OCI-LY7 (cell line): ENCODE results near the gene IGF1. TPM values are rescaled to one million over a fixed set of nuclear protein-coding genes. Genes with fewer than 3 reads are reported as not detected.
"Not testable (repeated sequence)": the region's sequence is repeated elsewhere in the genome, so short reads cannot be mapped to it uniquely, and the experiment has no call there.

ENCODE experiments used
- BruUV-seq: library from RNA; stranded (reverse); fragments of 400-500 nt; replicated peaks from 2 replicates; lab custom pipeline; 2021; lab: Mats Ljungman, UMichigan
- CTCF ChIA-PET: fragments of 300-600 bp; sonication (Branson Sonifier 250); formaldehyde crosslinking; loops from one replicate; lab custom pipeline; 2022; ENCODE audit warnings: antibody characterized with exemption; ENCODE audit not compliant: unreplicated experiment; lab: Charles Lee
- POLR2A ChIA-PET: fragments of 300-600 bp; sonication (Branson Sonifier 250); formaldehyde crosslinking; loops from one replicate; lab custom pipeline; 2022; ENCODE audit warnings: antibody characterized with exemption; lab: Charles Lee
- DNase-seq: peaks from one replicate; pipeline ENCODE4 v3.0.0-alpha.2; 2015; ENCODE audit warnings: low spot score
- H2AFZ ChIP-seq: fragments of 200-600 bp; sonication (generic), shearing (Covaris generic); 2 replicates; pipeline ENCODE4 v1.6.1; 2014; ENCODE audit warnings: mild to moderate bottlenecking, antibody characterized with exemption, low read length, moderate library complexity
- H3K27ac ChIP-seq: fragments of 200-600 bp; sonication (generic); 2 replicates; pipeline ENCODE4 v1.5.1; 2014; ENCODE audit warnings: mixed run types, low read depth, mild to moderate bottlenecking, moderate library complexity, low read length, inconsistent platforms; ENCODE audit not compliant: poor library complexity, severe bottlenecking
- H3K36me3 ChIP-seq: fragments of 200-600 bp; sonication (generic); 2 replicates; pipeline ENCODE4 v1.6.1; 2014; ENCODE audit warnings: mild to moderate bottlenecking, antibody characterized with exemption, low read length, moderate library complexity, mixed read lengths; ENCODE audit not compliant: insufficient read depth
- H3K4me1 ChIP-seq: fragments of 200-600 bp; sonication (generic); 2 replicates; pipeline ENCODE4 v1.5.1; 2014; ENCODE audit warnings: mild to moderate bottlenecking, low read length; ENCODE audit not compliant: insufficient read depth, poor library complexity, severe bottlenecking
- H3K4me2 ChIP-seq: fragments of 200-600 bp; sonication (generic); 2 replicates; pipeline ENCODE4 v1.6.1; 2014; ENCODE audit warnings: mild to moderate bottlenecking, low read length
- H3K4me3 ChIP-seq: fragments of 200-600 bp; sonication (generic); 2 replicates; pipeline ENCODE4 v1.5.1; 2014; ENCODE audit warnings: mild to moderate bottlenecking, low read depth, low read length; ENCODE audit not compliant: poor library complexity, severe bottlenecking
- H3K79me2 ChIP-seq: fragments of 200-600 bp; sonication (generic); 2 replicates; pipeline ENCODE4 v1.6.1; 2016; ENCODE audit warnings: low read depth, mild to moderate bottlenecking, low read length, moderate library complexity, mixed read lengths; ENCODE audit not compliant: insufficient read depth
- H3K9me2 ChIP-seq: fragments of 200-600 bp; sonication (generic); 2 replicates; pipeline ENCODE4 v1.6.1; 2016; ENCODE audit warnings: mild to moderate bottlenecking, low read length, mixed read lengths; ENCODE audit not compliant: insufficient read depth
- H3K9me3 ChIP-seq: fragments of 200-600 bp; sonication (generic); 2 replicates; pipeline ENCODE4 v1.6.1; 2014; ENCODE audit warnings: mild to moderate bottlenecking, mixed run types, low read length, mixed read lengths
- H4K20me1 ChIP-seq: fragments of 200-600 bp; sonication (generic); 2 replicates; pipeline ENCODE4 v1.6.1; 2014; ENCODE audit warnings: mild to moderate bottlenecking, antibody characterized with exemption, low read length, moderate library complexity, mixed read lengths; ENCODE audit not compliant: insufficient read depth
- EZH2phosphoT487 ChIP-seq: fragments of 200-600 bp; sonication (generic); IDR thresholded peaks from 2 replicates; pipeline ENCODE4 v1.6.1; 2018; ENCODE audit warnings: low read depth, borderline replicate concordance, mild to moderate bottlenecking, mixed run types, antibody characterized with exemption, low read length, moderate library complexity, mixed read lengths
- intact Hi-C: fragments of 100-400 bp; cut with micrococcal nuclease; formaldehyde crosslinking; loops from one replicate; pipeline ENCODE4 v1.10.0; 2022; ENCODE audit not compliant: unreplicated experiment
- total RNA-seq, 2 experiments: library from RNA; depleted of rRNA in 1 of 2; stranded (reverse); fragments of >200 nt in 1 of 2; shearing (Covaris generic) in 1 of 2; gene quantifications; 2 replicates each; pipeline ENCODE4 v1.2.3, GENCODE V29; 2014 to 2022
- TF ChIP-seq, protein P1 (sequence below): fragments of 200-600 bp; sonication (generic); conservative IDR thresholded peaks from 2 replicates; pipeline ENCODE4 v1.5.1; 2014; ENCODE audit warnings: mild to moderate bottlenecking, antibody characterized with exemption, low read length, moderate library complexity, mixed read lengths

IGF1 gene
- total RNA-seq, 2 experiments from 2014 or later: not detected

DNA sequence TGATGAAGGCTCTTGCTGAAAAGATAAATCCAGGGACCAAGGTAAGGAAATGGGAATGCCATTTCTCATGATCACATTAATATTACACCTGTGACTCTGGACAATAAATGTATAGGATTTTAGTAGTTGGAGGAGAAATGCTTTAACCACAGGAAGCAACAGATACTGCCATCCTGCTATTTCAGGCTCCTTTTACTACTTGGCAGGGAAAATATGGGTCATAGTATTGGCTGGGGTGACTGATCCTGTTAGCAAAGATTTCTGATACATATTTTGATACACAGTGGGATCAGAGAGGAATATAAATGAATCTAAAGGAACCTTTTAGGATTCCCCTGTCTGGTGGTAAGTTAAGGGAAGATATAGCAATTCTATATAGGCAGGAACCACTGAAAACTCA is 115.0 kb downstream of the IGF1 start:
- Histone ChIP-seq H3K4me1 (no peaks in the 10 kb centered on the region), H3K9me3 (no peaks in the 10 kb centered on the region), H2AFZ (no peak overlapping the region), H4K20me1 (no peaks in the 10 kb centered on the region), H3K79me2 (no peaks in the 10 kb centered on the region), H3K4me2 (no peak overlapping the region), H3K9me2 (no peaks in the 10 kb centered on the region), H3K27ac (no peak overlapping the region), H3K36me3 (no peaks in the 10 kb centered on the region), H3K4me3 (no peak overlapping the region)
- no peak for DNase-seq
- no TSS peak for BruUV-seq
- POLR2A ChIA-PET: no interaction called here
- CTCF ChIA-PET: no interaction called here
- intact Hi-C loops: no loop called here
- TF ChIP-seq, protein P1, sequence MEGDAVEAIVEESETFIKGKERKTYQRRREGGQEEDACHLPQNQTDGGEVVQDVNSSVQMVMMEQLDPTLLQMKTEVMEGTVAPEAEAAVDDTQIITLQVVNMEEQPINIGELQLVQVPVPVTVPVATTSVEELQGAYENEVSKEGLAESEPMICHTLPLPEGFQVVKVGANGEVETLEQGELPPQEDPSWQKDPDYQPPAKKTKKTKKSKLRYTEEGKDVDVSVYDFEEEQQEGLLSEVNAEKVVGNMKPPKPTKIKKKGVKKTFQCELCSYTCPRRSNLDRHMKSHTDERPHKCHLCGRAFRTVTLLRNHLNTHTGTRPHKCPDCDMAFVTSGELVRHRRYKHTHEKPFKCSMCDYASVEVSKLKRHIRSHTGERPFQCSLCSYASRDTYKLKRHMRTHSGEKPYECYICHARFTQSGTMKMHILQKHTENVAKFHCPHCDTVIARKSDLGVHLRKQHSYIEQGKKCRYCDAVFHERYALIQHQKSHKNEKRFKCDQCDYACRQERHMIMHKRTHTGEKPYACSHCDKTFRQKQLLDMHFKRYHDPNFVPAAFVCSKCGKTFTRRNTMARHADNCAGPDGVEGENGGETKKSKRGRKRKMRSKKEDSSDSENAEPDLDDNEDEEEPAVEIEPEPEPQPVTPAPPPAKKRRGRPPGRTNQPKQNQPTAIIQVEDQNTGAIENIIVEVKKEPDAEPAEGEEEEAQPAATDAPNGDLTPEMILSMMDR: no peak
- no peak for TF ChIP-seq EZH2phosphoT487

DNA sequence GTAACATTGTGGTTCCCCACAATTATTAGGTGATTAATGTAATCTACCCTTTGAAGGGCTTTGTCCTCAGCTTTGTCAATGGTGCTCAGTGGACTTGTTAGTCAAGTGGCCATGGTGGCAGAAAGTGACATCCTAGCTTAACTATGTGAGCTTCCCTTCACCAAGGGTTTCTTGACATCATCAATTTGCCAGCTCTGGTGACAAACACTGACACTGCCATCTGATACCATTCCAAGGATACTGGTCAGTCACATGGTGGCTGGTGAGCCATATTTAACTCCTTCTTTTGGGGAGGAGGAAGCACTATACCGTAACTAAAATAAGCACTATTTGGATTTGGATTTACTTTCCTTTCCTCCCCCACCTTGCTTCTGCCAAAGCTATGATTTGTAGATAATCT is 115.7 kb downstream of the IGF1 start:
- BruUV-seq: no TSS peak
- ChIA-PET CTCF (no interaction called here), POLR2A (no interaction called here)

DNA sequence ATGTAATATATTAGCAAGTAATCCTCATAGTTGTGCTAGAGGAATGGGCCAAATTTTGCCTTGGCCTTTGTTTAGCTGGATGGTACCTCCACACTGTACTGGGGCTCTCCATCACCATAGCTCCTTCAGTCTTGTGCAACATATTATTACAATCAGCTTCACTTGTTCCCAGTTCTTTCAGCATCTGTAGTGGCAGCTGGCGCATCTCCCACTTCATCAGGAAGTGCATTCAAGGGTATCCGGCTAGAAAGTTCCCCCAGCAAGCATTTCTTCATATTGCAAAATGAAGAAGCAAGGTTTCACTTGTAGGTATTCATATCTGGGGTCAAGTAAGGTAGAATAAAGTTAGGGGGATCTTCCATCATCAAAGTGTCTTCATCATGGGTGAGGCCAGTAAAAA is 123.7 kb downstream of the IGF1 start:
- H2AFZ ChIP-seq: no peak overlapping the region
- peak; percentile 13 for DNase-seq
- ChIA-PET CTCF (no interaction called here), POLR2A (no interaction called here)
- no peaks in the 10 kb centered on the region for H3K4me1 ChIP-seq
- H3K4me3 ChIP-seq: no peak overlapping the region
- no peaks in the 10 kb centered on the region for H4K20me1 ChIP-seq
- intact Hi-C loops: no loop called here
- H3K36me3 ChIP-seq: no peaks in the 10 kb centered on the region
- H3K4me2 ChIP-seq: no peak overlapping the region
- TF ChIP-seq EZH2phosphoT487: no peak
- TF ChIP-seq, protein P1: no peak
- H3K9me2 ChIP-seq: no peaks in the 10 kb centered on the region
- H3K27ac ChIP-seq: no peak overlapping the region
- H3K79me2 ChIP-seq: no peaks in the 10 kb centered on the region
- no peaks in the 10 kb centered on the region for H3K9me3 ChIP-seq
- BruUV-seq: no TSS peak

More for the DNA sequence above, 115.7 kb downstream of the IGF1 start:
- Histone ChIP-seq H3K9me3 (no peaks in the 10 kb centered on the region), H3K4me1 (no peaks in the 10 kb centered on the region), H3K9me2 (no peaks in the 10 kb centered on the region), H3K27ac (no peak overlapping the region), H3K36me3 (no peaks in the 10 kb centered on the region), H4K20me1 (no peaks in the 10 kb centered on the region), H3K4me2 (no peak overlapping the region), H3K79me2 (no peaks in the 10 kb centered on the region), H2AFZ (no peak overlapping the region), H3K4me3 (no peak overlapping the region)
- intact Hi-C loops: no loop called here
- no peak for DNase-seq
- TF ChIP-seq, protein P1: no peak
- TF ChIP-seq EZH2phosphoT487: no peak

DNA sequence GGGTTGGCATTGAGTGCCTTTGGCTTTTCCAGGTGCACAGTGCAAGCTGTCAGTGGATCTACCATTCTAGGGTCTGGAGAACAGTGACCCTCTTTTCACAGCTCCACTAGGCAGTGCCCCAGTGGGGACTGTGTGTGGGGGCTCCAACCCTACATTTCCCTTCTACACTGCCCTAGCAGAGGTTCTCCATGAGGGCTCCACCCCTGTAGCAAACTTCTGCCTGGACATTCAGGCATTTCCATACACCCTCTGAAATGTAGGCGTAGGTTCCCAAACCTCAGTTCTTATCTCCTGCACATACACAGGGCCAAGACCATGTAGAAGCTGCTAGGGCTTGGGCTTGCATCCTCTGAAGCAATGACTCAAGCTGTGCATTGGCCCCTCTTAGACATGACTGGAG is 126.1 kb downstream of the IGF1 start:
- H3K4me3 ChIP-seq, DNase-seq, H2AFZ ChIP-seq, BruUV-seq, H3K36me3 ChIP-seq, H3K9me2 ChIP-seq, H3K9me3 ChIP-seq, H4K20me1 ChIP-seq, H3K4me1 ChIP-seq, POLR2A ChIA-PET, H3K27ac ChIP-seq, H3K79me2 ChIP-seq, intact Hi-C loops, H3K4me2 ChIP-seq, CTCF ChIA-PET: not testable (repeated sequence)
